Right renal pelvis (tissue), 4 donors: ENCODE results near the gene BICC1. TPM values are rescaled to one million over a fixed set of nuclear protein-coding genes. Genes with fewer than 3 reads are reported as not detected.
"Not testable (repeated sequence)": the region's sequence is repeated elsewhere in the genome, so short reads cannot be mapped to it uniquely, and the experiment has no call there.

Experiments
- DNase-seq, 4 donors: peaks; one replicate each; pipeline ENCODE4 v3.0.0-alpha.2; 2013; ENCODE audit warnings: low read depth in 4 of 4, low spot score in 3 of 4, missing footprints in 1 of 4
- polyA plus RNA-seq, 4 donors: library from polyadenylated mRNA; unstranded; fragments of 120-200 nt; gene quantifications; one replicate each; pipeline ENCODE4 v1.2.1, GENCODE V29; 2013; ENCODE audit not compliant: insufficient read length in 4 of 4

BICC1 gene
- polyA plus RNA-seq, 4 donors, result 69.6 to 95.3 (median 83.3) TPM

DNA sequence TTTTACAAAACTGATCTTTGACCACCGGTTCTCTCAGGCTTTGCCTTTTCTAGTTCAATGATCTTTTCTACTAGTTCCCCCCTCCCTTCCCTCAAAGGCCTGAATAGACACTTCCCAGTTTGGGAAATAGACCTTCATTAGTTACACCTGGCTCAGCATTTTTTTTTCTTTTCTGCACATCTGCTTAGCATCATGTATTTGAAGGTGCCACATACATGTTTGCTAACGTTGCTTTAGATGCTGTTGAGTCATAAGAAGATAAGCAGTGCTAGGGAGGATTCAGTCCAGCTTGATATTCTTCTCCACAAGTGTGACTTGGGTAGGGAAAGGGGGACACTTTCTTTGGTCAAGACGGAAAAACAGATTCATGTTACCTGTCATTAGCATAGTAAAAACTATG is 78.3 kb downstream of the BICC1 start:
- DNase-seq, result no peak

DNA sequence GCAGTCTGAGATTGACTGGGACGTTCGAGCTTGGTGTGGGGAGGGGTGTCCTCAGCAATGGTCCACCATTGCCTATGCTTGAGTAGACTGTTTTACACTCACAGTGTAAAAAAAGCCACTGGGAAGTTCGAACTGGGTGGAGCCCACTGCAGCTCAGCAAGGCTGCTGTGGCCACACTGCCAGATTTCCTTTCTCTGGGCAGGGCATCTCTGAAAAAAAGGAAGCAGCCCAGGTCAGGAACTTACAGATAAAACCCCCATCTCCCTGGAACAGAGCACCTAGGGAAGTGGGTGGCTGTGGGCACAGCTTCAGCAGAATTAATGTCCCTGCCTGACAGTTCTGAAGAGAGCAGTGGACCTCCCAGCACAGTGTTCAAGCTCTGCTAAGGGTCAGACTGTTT is 80.3 kb downstream of the BICC1 start:
- no peak for DNase-seq

GRCh38 chr10:58597211-58597610 is 84.5 kb downstream of the BICC1 start:
- not testable (repeated sequence) for DNase-seq

DNA sequence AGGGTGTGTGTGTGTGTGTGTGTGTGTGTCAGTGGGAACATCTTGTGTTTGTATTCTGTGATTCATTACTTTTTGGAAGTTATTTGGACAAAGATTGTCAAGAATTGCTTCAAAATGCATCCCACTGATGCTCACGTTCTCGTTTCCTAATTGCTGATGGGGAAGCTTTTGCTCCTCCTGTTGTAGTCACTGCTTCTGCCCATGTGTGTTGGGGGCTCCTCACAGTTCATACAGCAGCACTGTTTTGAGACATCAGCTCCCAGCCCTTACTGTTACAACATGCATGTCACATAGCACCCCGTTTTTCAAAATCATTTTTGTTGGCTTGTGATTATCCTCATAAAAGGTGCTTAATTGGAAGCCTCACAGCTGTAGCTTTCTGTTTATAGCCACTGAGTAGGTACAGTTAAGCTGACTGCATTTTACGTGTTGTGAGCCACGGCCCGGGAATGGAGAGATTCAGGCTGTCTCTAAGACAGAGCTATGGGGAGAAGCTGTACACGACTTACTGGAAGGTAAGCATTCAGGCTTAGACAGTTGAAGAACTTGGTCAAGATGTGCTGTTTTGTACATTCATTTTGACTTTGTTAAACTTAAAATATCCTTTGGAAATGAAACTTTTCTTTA is 87.4 kb downstream of the BICC1 start:
- no peak for DNase-seq

DNA sequence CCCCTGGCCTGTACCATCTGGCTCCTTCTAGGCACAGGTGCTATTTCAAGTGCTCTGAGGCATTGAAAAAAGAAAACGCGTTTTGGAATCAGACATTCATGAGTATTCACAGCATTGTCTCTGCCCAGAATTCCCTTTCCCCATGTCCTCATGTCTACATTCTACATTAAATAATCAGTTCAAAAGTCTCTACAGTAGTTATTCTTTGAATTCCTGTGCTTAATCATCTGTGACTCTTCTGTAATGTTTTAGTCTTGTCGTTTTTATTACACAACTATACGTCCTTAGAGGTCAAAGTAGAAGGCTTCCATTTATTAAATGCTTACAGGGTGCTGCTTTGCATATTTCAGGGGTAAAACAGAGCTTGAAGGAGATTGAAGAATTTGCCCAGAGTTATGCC is 95.7 kb downstream of the BICC1 start:
- DNase-seq, result peak in 2 of 4 donors; percentile 18 to 23

DNA sequence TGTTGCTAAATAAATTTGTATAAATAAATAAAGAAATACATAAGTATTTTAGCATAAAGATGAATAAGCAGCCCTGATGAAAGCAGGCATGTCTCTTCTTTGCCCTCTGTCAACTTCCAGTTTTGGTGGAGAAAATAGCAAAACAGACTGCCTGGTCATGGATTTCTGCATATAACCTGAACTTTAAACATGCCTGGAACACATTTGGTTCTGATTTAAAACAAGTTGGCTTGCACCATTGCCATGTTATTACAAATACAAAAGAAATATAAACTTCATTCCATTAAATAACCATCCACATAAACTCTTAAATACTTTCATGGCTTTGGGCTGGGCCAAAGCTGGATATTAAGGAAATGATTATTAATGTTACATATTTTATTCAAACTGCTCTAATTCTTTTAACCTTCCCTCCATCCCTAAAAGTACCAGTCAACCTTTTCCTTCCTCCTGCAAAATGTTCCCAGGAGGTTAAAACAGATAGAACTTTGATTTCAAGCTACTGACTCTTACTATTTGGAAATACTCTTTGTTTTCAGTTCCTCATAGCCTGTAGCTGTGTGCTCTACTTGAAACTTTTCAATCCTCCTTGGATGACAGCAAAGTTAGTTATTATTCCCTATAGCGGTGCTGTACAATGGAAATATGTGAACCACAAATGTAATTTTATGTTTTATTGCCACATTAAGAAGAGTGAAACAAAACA is 96.3 kb downstream of the BICC1 start:
- no peak for DNase-seq

- no peak for DNase-seq
Measured at GRCh38 chr10:58609532-58610150, 97.0 kb downstream of the BICC1 start.

GRCh38 chr10:58615237-58615935 is 102.7 kb downstream of the BICC1 start:
- no peak for DNase-seq

GRCh38 chr10:58618158-58618676 is 105.5 kb downstream of the BICC1 start:
- DNase-seq, result no peak

DNA sequence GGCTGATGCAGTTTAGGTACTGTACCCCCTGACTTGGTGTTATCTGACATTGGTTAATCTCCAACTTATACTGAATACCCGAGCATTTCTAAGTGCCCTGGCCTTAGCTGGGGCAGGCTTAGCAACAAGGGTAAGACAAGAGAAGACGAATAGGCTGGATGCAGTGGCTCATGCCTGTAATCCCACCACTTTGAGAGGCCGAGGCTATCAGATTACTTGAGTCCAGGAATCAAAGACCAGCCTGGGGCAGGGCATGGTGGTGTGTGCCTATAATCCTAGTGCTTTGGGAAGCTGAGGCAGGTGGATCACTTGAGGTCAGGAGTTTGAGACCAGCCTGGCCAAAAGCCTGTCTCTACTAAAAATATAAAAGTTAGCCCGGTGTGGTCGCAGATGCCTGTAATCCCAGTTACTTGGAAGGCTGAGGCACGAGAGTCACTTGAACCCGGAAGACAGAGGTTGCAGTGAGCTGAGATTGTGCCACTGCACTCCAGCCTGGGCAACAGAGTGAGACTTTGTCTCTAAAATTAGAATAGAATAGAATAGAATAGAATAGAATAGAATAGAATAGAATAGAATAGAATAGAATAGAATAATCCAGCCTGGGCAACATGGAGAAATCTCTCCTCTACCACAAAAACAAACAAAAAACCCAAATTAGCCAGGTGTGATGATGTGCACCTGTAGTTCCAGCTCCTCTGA is 108.9 kb downstream of the BICC1 start:
- DNase-seq, result no peak

DNA sequence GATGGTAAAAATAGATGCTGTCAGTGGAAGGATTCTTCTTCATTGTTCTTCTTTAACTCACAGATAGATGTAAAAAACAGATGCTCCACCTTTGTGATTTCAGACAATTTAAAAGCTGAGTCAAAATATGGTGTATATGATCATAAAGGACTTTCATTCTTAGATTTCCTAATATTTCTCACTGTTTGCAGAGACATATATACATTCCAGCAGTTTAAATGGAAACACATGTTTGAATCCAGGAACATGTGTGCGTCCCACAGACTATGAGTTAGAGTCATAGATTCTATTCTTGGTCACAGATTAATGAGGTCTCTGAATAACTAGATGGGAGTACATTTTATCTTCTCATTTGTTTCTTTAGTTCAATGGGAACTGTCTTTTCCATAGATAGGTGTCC is 109.6 kb downstream of the BICC1 start:
- no peak for DNase-seq

- DNase-seq, result no peak
Measured at GRCh38 chr10:58625070-58625469, 112.4 kb downstream of the BICC1 start.

DNA sequence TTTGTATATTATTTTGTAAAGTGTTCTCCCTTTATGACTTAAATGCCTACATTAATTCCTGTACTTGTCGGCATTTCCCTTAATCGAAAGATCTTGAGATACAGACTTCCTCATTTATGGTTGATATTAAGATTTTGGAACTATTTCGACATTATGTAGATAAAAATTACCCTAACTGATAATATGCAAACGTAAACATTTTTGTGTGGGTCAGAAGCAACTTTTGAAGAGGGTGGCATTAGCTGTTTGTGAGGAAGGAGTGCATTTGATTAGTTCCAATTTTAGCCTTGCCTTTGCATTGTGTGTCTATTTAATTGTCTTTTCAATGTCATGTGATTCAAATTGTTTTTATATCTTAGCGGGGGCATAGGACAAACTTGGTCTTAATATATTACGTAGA is 114.7 kb downstream of the BICC1 start:
- no peak for DNase-seq

DNA sequence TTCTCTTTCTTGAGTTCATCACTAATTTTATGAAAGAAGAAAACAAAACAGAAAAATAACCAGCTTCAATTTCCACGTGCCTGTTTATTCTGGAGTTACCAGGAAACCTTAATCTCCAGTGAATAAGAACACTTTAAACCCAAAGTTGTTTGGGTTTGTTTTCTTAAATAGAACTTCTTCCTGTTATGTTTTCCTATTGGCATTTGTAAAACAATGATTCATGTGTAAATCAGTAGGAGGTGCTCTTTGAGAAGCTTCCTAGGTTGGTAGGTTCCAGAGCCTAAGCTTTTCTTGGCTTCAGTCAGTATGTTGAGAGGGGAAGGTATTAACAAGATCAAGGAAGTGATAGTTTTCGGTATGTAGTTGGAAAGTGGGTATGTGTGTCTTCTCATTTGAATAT is 119.0 kb downstream of the BICC1 start:
- no peak for DNase-seq

DNA sequence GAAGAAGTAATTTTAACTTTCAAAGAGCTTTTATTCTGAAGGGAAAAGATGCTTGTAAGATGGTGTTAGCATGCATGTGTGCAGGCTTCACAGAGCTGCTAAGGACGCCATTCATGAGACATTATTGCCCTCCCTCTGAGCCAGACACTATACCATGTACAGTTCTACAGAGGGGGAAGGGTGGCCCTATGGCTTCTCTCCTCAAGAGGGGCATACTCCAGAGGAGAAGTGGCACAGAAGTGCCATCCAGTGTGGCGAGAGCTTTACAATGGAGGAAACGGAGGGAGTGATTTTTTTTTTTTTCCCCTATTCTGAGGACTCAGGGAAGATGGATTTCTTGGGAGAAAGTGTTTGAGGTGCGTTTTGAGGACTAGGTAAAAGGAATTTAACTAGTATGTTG is 119.5 kb downstream of the BICC1 start:
- DNase-seq, result no peak

GRCh38 chr10:58637352-58637751 is 124.7 kb downstream of the BICC1 start:
- DNase-seq, result no peak

- no peak for DNase-seq
Measured at GRCh38 chr10:58638388-58638787, 125.7 kb downstream of the BICC1 start.

DNA sequence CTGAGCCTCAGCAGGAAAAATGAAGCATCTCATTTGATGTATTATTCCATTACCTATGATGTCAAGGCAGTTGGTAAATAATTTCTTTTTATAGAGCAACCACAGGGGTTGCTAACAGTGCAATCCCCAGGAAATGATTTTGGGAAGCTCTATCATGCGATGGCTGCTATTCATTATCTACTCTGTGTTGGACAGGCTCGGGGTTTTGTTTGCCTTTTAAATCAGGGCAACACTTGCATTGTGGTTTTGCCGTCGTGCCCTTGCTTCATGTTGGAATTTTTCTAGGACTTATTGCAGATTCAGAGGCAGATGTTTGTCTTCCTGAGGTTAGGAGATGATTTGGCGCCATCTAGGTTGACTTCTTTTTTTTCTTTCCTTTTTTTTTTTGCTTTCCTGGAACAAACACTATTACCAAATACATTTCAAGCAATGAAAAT is 128.4 kb downstream of the BICC1 start:
- DNase-seq, result no peak

- DNase-seq, result no peak
Measured at GRCh38 chr10:58641708-58642107, 129.0 kb downstream of the BICC1 start.

DNA sequence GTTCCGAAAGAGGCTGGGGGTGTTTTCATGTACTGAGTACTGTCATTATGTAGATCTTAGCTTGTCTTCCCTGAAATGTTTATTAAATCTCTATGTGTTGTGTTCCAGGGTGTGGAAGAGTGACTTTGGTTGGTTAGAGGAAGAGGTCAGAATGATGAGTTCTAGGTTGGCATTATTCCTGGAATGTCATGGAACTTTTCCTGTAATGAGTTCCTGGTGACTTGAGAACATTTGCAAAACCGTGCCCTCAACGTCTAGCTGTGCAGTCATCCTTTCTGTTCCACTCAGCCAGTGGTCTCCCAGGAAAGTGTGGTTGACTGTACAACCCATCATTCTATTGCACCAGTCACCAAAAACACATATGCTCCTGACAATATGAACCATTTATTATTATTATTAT is 129.6 kb downstream of the BICC1 start:
- DNase-seq, result no peak
